HG02852 (cell line): Measurements from ENCODE around the gene HOXC10.

Experiments
- ATAC-seq: cut with Tn5 transposase; IDR thresholded peaks from one replicate; pipeline ENCODE4 v1.9.1; 2021; ENCODE audit warnings: mild to moderate bottlenecking, moderate library complexity; ENCODE audit not compliant: unreplicated experiment

HOXC10 gene

GRCh38 chr12:53984901-53985691, at the start of gene HOXC10:
HOXC10 (plus strand) TSS chr12:53985146; CDS start chr12:53985260, 114 bp downstream.
- no peak for ATAC-seq

DNA sequence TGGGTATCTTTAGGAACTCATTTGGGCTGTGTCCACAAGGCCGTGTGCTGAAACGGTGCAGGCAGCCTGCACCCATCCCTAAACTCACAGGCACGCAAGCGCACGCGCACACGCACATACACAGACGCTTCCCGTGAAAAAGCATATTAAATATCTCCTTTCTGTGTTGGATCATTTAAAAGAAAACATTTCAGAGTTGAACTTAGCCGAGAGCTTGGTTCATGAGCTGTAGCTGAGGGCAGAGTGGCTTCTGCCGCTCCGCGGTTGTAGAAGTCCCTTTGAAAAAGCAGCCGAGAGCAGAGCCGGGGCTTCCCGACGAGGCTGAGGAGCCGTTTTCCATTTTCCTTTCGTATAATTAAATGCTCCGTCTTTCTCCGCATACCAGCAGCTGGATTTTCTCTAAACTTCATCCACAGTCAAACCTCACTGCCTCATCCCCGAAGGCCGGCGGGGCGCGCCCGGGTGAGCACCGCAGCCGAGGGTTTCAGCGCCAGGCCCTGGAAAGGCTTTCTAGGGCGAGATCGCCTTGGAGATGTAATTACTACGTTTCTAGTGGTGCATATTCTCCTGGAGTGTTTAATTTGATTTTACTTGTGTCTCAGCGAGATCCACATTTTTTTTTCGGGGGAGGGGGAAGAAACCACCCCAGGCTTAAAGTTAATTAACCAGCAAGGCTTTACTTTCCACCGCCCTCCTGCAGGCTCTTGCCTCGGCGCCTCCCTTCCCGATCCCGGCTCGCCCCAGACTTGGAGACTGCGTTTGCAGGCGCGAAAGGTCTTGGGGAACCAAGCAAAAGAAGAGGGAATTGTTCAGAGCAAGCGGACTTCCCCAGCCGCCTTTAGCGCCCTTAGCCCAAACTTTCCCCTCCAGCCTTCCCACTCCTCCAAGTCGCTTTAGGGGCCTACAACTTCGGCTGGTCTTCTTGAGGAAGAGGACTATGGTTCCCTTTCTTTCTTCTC, 49.3 kb upstream of the HOXC10 start:
- ATAC-seq, result no peak

DNA sequence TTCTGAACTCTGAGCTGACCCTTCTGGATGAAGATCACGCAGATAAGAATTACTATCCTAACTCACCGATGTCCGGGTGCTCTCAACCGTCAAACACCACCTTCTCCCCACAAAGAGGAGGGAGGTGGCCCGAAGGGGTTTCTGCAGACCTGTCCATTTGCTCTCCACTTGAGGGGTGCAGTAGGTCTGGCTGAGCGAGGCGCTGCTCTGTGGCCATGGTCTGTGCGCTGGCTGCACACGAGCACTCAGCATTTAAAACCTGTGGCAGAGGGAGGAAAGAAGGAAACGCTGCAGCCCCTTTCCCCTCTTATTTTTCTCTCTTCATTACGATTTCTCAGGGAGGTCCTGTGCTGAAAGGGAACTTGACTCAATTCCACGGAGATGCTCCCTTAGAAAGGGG, 47.8 kb upstream of the HOXC10 start:
- no peak for ATAC-seq

DNA sequence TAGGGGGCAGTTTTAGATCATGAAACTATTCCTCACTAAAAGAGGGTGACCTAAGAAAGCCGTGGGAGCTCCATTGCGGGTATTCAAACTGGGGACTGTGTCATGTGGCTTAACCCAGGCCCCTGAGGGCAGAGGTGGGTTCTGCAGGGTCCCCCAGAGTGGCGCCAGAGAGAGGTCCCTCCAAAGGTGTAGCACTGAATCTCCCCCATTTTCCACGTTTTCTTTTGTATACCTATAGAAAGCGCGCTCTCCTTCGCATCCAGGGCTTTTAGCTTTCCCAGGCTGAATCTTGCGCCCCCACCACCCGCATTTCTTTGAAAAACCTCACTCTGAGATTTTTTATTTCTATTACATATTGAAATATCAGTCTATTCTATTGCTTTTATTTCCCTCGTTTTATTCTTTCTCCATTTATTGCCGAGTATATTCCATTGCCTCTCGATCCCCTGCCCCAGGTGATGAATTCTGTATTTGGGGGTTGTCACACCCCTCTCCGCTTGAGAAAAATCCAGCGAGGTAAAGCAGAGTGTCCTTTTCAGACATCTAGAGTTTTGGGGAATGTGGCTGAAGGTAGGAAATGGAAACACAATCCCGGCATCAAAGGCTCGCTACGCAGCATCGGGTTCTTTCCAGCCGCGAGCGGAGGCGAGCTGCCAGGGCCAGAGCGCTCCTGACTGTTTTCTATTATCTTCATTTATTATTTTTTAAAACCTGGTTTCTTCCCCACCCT, 47.2 kb upstream of the HOXC10 start:
- no peak for ATAC-seq

GRCh38 chr12:53938326-53939140, 46.4 kb upstream of the HOXC10 start, which contains the start of gene HOXC13:
HOXC13 (plus strand) TSS chr12:53938831; CDS start chr12:53938907, 76 bp downstream.
- no peak for ATAC-seq

- no peak for ATAC-seq
Observed at GRCh38 chr12:53939141-53940108, 45.5 kb upstream of the HOXC10 start.

- no peak for ATAC-seq
Observed at GRCh38 chr12:53940443-53941014, 44.4 kb upstream of the HOXC10 start.

- no peak for ATAC-seq
Observed at GRCh38 chr12:53941187-53941586, 43.8 kb upstream of the HOXC10 start.

- no peak for ATAC-seq
Observed at GRCh38 chr12:53941750-53942149, 43.2 kb upstream of the HOXC10 start.

- ATAC-seq, result no peak
Observed at GRCh38 chr12:53942467-53942997, 42.4 kb upstream of the HOXC10 start.

GRCh38 chr12:53944209-53944608, 40.7 kb upstream of the HOXC10 start:
- ATAC-seq, result no peak

GRCh38 chr12:53944907-53945847, 39.8 kb upstream of the HOXC10 start:
- ATAC-seq, result no peak

DNA sequence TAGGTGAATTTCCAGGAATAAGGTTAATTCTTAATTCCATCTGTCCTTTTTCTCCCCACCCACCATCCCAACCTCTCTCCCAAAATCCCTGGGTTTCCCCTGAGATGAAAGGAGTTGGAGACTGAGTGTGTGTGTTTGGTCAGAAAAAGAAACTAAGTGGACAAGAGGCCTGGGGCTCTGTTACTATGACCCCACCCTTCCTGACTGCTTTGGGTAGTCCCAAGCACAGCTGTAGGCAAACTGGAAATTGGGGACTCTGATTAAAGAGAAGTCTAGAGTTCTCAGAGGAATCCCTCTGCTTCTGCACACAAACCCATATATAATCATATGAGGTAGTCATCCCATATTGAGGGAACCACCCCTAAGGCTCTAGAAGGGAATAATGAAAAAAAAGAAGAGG, 37.2 kb upstream of the HOXC10 start:
- no peak for ATAC-seq

DNA sequence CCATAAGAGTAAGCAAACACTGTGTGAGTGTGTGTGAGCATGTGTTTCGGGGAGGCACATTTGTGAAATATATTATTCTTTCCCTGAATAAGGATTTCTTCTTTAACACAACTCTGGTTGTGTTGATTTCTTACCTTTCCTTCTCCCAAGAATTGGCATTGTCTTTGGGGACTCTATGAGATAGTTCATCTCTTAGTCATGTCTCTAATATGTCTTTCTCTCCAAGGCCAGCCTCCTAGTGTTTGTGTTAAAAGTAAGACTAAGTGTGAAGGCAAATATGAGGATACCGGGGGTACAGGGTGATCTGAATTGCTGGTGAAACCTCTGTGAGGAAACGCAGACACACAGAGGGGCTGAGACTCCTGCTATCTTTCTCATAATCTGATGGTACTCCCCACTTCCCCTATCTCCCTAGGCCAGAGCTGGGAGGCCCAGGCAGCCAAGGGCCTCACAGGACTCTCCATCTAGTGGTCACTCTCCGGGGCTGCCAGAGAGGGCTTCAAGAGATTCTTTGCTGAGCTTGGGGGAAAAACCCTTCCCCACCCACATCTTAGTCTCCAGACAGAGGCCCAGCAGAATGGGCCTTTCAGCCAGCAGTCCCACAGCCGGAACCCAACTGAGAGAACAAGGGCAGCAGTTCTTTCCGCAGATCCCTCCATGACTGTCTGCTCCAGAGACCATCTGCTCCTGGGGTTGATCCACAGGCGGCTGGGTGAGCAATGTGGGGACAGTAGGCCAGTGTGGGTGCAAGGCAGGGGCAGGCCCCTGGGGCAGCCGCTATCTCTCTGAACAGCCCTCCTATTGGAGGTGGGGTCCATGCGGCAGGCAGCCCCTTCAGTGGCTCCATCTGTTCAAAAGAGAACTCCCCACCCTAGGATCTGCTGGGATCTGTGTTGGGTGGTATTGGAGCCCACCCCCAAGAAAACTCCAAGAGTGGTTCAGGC, 36.0 kb upstream of the HOXC10 start:
- no peak for ATAC-seq

- ATAC-seq, result no peak
Observed at GRCh38 chr12:53949631-53950436, 35.1 kb upstream of the HOXC10 start.

DNA sequence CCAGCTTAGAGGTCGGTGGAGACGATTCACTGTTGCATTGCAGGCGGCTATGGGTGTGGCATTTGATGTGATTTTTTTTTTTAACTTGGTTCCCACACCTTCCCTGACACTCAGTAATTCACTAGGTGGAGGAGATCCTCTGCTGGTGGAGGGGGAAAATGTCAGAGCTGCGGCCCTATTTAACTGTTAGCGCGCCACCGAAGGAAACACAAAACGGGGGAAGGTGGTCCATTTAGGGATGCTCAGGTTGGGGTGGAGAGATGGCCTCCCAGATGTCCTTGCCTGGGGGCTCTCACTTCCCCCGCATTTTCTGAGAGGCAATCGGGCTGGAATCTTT, 34.5 kb upstream of the HOXC10 start:
- ATAC-seq, result no peak
